Neural cell (in vitro differentiated cells): ENCODE measurements around the gene CCM2L.

Experiments used
- CTCF ChIP-seq: fragments of 450-650 bp; IDR thresholded peaks from 2 replicates; pipeline ENCODE4 v1.5.1; 2014; ENCODE audit warnings: antibody characterized with exemption, mild to moderate bottlenecking, moderate library complexity; ENCODE audit not compliant: poor library complexity, severe bottlenecking
- EP300 ChIP-seq: fragments of 450-650 bp; conservative IDR thresholded peaks from 2 replicates; pipeline ENCODE4 v1.6.1; 2014; ENCODE audit warnings: antibody characterized with exemption, mild to moderate bottlenecking, moderate library complexity; ENCODE audit not compliant: poor library complexity, severe bottlenecking
- MXI1 ChIP-seq: fragments of 450-650 bp; conservative IDR thresholded peaks from 2 replicates; pipeline ENCODE4 v1.6.1; 2014; ENCODE audit warnings: antibody characterized with exemption, mild to moderate bottlenecking; ENCODE audit not compliant: poor library complexity, severe bottlenecking
- POLR2AphosphoS5 ChIP-seq: IDR thresholded peaks from 2 replicates; pipeline ENCODE4 v1.6.1; 2012
- RAD21 ChIP-seq: fragments of 450-650 bp; conservative IDR thresholded peaks from 2 replicates; pipeline ENCODE4 v1.6.1; 2014; ENCODE audit warnings: antibody characterized with exemption, mild to moderate bottlenecking, moderate library complexity
- REST ChIP-seq: IDR thresholded peaks from 2 replicates; pipeline ENCODE4 v1.6.1; 2012; ENCODE audit warnings: borderline replicate concordance
- TAF1 ChIP-seq: IDR thresholded peaks from 2 replicates; pipeline ENCODE4 v1.6.1; 2012; ENCODE audit warnings: low read depth

DNA sequence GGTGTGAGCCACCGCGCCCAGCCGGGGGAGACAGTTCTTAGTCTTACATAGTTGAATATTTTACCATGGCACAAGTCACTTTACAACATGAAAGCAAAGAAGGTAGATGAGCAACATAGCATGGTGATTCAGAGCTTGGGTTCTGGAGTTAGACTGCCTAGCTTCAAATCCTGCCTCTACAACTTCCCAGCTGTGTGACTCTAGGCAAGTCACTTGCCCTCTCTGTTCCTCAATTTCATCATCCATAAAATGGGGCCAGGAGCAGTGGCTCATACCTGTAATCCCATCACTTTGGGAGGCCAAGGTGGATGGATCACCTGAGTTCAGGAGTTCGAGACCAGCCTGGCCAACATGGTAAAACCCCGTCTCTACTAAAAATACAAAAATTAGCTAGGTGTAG lies 68.1 kb downstream of the CCM2L start:
- TF ChIP-seq CTCF (no peak), RAD21 (no peak), EP300 (no peak), REST (no peak), POLR2AphosphoS5 (no peak), MXI1 (no peak), TAF1 (no peak)
